LNCAP (cell line): ENCODE measurements around the gene SLC4A3.

ENCODE experiments used
- CTCF ChIP-seq: fragments of 450-650 bp; IDR thresholded peaks from 2 replicates; pipeline ENCODE4 v1.5.1; 2017; ENCODE audit warnings: mild to moderate bottlenecking

The SLC4A3 gene, protein sequence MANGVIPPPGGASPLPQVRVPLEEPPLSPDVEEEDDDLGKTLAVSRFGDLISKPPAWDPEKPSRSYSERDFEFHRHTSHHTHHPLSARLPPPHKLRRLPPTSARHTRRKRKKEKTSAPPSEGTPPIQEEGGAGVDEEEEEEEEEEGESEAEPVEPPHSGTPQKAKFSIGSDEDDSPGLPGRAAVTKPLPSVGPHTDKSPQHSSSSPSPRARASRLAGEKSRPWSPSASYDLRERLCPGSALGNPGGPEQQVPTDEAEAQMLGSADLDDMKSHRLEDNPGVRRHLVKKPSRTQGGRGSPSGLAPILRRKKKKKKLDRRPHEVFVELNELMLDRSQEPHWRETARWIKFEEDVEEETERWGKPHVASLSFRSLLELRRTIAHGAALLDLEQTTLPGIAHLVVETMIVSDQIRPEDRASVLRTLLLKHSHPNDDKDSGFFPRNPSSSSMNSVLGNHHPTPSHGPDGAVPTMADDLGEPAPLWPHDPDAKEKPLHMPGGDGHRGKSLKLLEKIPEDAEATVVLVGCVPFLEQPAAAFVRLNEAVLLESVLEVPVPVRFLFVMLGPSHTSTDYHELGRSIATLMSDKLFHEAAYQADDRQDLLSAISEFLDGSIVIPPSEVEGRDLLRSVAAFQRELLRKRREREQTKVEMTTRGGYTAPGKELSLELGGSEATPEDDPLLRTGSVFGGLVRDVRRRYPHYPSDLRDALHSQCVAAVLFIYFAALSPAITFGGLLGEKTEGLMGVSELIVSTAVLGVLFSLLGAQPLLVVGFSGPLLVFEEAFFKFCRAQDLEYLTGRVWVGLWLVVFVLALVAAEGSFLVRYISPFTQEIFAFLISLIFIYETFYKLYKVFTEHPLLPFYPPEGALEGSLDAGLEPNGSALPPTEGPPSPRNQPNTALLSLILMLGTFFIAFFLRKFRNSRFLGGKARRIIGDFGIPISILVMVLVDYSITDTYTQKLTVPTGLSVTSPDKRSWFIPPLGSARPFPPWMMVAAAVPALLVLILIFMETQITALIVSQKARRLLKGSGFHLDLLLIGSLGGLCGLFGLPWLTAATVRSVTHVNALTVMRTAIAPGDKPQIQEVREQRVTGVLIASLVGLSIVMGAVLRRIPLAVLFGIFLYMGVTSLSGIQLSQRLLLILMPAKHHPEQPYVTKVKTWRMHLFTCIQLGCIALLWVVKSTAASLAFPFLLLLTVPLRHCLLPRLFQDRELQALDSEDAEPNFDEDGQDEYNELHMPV

DNA sequence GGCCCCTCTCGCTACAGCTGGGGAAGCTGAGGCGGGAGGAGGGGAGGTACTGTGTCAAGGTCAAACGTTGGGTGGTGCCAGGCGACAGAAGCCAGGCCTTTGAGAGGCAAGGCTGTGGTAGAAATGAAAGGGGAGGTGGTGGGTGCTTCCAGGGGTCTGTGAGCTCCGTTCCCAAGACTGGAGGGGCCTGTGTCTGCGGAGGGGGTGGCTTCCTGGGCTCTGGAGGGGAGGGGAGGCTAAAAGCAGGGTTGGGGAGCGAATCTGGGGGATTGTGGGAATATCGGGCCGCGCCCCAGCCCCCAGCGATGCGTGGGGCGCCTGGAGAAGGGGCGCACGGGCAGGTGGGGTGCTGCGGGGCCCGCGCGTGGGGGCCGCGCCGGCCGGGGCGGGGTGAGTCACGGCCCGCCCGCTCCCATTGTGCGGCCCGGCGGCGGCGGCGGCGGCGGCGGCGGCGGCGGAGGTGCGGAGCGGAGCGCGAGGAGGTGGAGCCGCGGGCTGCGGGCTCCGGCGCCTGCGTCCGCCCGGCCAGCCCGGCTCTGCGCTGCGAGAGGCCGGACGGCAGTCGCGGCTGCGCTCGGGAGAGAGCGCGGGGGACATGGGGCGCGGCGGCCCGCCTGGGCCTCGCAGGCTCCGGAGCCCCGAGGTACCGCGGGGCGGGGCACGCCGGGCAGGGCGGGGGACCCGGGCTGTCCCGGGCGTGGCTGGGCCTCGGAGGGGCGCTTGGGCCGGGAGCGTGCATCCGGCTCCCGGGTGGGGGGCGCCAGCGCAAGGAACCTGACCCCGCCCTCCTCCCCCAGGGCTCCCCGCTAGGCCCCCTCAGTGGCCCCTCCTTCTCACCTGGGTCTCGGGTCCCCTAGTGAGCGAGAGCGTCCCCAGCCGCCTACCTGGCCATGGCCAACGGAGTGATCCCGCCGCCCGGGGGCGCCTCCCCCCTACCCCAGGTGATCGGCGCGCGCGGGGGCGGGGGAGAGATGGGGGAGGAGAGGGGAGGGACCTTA lies at the start of gene SLC4A3:
SLC4A3 (plus strand) TSS at position 528 of the 998 bp plus-strand sequence; CDS start at position 891, 363 bp downstream.
- TF ChIP-seq CTCF, result 0 out of 2 replicates have a peak, but pooled peaks have one; percentile 18

DNA sequence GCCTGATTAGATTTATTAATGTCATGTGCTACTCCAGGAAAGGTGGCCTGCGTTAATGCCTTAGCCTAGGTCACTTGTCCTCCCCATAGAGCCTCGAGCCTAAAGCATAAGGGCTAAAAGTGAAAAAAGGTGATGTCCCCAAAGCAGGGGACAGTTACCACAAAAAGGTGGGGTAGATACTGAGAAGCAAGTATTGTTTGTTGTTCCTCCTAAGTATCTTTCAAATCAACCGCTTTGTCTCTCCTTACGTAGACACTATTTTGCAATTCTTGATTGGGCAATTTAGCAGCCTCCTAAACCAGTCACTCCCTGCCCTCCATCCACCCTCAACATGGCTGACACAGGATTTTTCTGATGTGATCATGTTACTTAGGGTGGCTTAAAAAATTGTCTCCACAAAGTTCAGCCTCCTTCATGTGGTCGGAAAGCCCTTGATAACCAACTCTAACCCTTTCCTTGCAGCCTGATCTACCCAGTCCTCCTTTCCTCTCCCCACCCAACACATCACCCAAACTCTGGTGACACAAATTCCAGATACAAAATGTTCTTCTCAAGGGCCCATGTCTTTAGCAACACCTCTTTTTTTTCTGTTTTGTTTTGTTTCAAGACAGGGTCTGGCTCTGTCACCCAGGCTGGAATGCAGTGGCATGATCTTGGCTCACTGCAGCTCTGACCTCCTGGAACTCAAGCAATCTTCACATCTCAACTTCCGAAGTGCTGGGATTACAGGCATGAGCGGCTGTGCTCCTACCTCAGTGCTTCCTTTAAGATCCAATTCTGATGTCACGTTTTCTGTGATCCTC lies 48.4 kb upstream of the SLC4A3 start:
- TF ChIP-seq CTCF, result no peak

DNA sequence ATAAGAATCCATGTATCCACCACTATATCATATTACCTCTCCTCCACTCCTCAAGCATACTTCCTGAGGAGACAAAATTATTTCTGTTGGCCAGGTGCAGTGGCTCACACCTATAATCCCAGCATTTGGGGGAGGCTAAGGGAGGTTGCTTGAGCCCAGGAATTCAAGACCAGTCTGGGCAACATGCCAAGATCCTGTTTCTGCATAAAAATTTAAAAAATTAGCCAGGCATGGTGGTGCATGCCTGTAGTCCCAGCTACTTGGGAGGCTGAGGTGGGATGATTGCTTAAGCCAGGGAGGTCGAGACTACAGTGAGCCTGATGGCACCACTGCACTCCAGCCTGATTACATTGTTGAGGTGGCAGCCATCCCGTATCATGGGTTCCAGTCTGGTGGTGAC lies 46.1 kb upstream of the SLC4A3 start:
- TF ChIP-seq CTCF, result no peak

DNA sequence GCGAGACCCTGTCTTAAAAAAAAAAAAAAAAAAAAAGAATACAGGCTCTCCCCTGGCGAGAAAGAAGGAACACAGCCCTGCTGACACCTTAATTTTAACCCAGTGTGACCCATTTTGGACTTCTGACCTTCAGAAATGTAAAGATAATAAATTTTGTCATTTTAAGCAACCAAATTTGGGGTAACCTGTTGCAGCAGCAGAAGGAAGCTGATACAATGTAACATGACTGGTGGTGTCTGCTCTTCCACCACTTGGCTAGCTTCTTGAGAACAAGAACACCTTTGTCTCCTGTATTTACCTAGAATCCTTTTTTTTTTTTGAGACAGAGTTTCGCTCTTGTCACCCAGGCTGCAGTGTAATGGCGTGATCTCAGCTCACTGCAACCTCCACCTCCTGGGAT lies 36.3 kb upstream of the SLC4A3 start:
- TF ChIP-seq CTCF, result no peak

DNA sequence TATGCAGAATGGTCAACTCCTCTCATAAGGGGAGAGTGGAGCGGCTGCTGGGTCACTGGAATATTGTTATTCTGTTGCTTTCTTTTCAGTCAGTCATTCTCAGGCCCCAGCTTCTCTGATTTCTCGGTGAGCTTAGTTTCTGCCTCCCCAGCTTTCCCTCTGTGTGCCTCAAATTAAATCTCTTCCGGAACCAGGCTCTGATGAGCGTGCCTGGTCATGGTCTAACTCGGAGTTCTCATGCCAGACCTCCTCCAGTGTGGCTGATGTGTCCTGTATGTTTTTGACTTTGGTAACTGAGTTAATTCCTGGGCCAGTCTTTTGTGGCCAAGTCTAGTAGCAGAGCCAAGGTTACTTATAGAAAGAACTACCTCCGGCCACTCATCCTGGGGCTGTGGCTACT lies 34.7 kb upstream of the SLC4A3 start:
- no peak for TF ChIP-seq CTCF

GRCh38 chr2:219593154-219593553 lies 34.3 kb upstream of the SLC4A3 start:
- no peak for TF ChIP-seq CTCF
